ENCODE measurements around the gene HAND1. TPM values are rescaled to one million over a fixed set of nuclear protein-coding genes. Genes with fewer than 3 reads are reported as not detected.

The HAND1 gene
- total RNA-seq, 1 donor from 2014 or later, result not detected

GRCh38 chr5:154455585-154455984 lies 22.4 kb downstream of the HAND1 start:
- Mint-ChIP-seq H3K36me3 (ENCODE audit: low read depth) (peaks cover 44% of the 10 kb centered on the region), H3K27ac (no peak overlapping the region), H3K9me3 (no peaks in the 10 kb centered on the region), H3K4me1 (ENCODE audit: low read depth) (peaks cover 2% of the 10 kb centered on the region), H3K27me3 (ENCODE audit: insufficient read depth) (no peaks in the 10 kb centered on the region), H3K4me3 (no peak overlapping the region)
- intact Hi-C loops (cut with micrococcal nuclease), result no loop called here
- DNase-seq (ENCODE audit: low spot score), result no peak

- Mint-ChIP-seq H3K4me3 (no peak overlapping the region), H3K27ac (no peak overlapping the region), H3K9me3 (no peaks in the 10 kb centered on the region), H3K4me1 (ENCODE audit: low read depth) (peaks cover 36% of the 10 kb centered on the region), H3K36me3 (ENCODE audit: low read depth) (peaks cover 48% of the 10 kb centered on the region), H3K27me3 (ENCODE audit: insufficient read depth) (no peaks in the 10 kb centered on the region)
- no peak for DNase-seq (ENCODE audit: low spot score)
- intact Hi-C loops (cut with micrococcal nuclease), result no loop called here
Observed at GRCh38 chr5:154451957-154452356, 26.1 kb downstream of the HAND1 start.

DNA sequence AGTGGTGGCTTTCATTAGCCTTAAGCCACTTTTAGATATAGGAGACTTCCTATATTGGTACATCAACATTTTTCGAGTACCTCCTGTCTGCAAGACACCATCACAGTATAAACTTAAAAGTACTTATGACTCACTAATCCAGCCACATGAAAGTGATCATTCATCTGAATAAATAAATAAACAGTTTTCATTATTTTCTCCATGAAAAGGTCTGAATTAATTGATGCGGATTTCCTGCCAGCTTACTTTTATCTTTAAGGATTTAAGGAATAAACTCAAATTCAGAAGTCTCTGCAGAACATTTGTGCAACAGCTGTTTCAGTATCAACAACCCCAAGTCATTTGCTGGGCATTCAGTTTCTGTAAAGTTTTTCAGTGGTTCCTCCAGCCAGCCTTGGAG lies 28.2 kb downstream of the HAND1 start:
- H3K27ac Mint-ChIP-seq, result no peak overlapping the region
- H3K27me3 Mint-ChIP-seq (ENCODE audit: insufficient read depth), result no peaks in the 10 kb centered on the region
- H3K9me3 Mint-ChIP-seq, result no peaks in the 10 kb centered on the region
- peaks cover 40% of the 10 kb centered on the region for H3K4me1 Mint-ChIP-seq (ENCODE audit: low read depth)
- H3K4me3 Mint-ChIP-seq, result no peak overlapping the region
- peaks cover 35% of the 10 kb centered on the region for H3K36me3 Mint-ChIP-seq (ENCODE audit: low read depth)
- DNase-seq (ENCODE audit: low spot score), result no peak
- intact Hi-C loops (cut with micrococcal nuclease), result loop anchor here (10.0 kb wide), 1 partner anchor 175 kb away; no protein-coding TSS in a partner anchor

DNA sequence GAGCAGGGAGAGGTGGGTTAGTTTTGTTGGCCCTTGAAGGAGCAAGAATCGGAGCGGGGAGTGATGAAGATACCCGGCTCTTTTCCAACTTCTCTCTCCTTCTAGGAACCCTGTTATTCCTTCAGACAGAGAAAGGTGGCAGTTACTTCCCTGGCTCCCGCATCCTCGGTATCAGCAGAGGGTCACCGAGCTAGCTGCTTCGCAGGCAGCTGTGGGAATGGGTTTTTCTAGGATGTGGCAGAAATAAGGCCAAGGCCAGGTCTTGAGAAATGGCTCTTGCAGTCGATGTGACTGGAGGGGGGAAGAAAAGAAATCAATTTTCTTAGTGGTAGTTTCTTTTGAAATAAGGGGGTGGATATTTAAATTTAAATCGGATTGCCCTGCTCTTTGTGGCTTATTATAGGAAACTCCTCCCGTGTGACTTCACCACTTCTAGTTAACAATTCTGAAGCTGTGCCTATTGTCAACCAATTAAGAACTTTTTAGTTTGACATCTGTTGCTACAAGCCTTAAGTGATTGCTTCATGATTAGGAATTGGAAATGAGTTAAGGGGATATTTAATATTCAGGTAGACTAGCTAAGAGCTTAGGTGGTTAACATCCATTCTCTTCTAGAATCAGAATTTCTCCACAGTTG lies 30.8 kb downstream of the HAND1 start:
- H3K4me3 Mint-ChIP-seq, result peak overlapping the region; percentile 86
- no peak for DNase-seq (ENCODE audit: low spot score)
- peak overlapping the region; percentile 60 for H3K27ac Mint-ChIP-seq
- peaks cover 55% of the 10 kb centered on the region for H3K4me1 Mint-ChIP-seq (ENCODE audit: low read depth)
- H3K27me3 Mint-ChIP-seq (ENCODE audit: insufficient read depth), result no peaks in the 10 kb centered on the region
- intact Hi-C loops (cut with micrococcal nuclease), result loop anchor here (10.0 kb wide), 1 partner anchor 172 kb away; no protein-coding TSS in a partner anchor
- no peaks in the 10 kb centered on the region for H3K9me3 Mint-ChIP-seq
- peaks cover 28% of the 10 kb centered on the region for H3K36me3 Mint-ChIP-seq (ENCODE audit: low read depth)

GRCh38 chr5:154446195-154447088 lies 31.6 kb downstream of the HAND1 start:
- peak overlapping the region; percentile 86 for H3K4me3 Mint-ChIP-seq
- peaks cover 63% of the 10 kb centered on the region for H3K4me1 Mint-ChIP-seq (ENCODE audit: low read depth)
- peak; percentile 21 for DNase-seq (ENCODE audit: low spot score)
- H3K27me3 Mint-ChIP-seq (ENCODE audit: insufficient read depth), result no peaks in the 10 kb centered on the region
- peaks cover 33% of the 10 kb centered on the region for H3K36me3 Mint-ChIP-seq (ENCODE audit: low read depth)
- H3K9me3 Mint-ChIP-seq, result no peaks in the 10 kb centered on the region
- peak overlapping the region; percentile 60 for H3K27ac Mint-ChIP-seq
- intact Hi-C loops (cut with micrococcal nuclease), result loop anchor here (10.0 kb wide), 1 partner anchor 172 kb away; no protein-coding TSS in a partner anchor

- intact Hi-C loops (cut with micrococcal nuclease), result loop anchor here (1.0 to 10.0 kb wide), 9 partner anchors 40 to 495 kb away; partner anchors contain the start of genes CNOT8, FAM114A2, GALNT10 and LARP1
- H3K27ac Mint-ChIP-seq, result peak within 1 kb of the TSS; percentile 95
- peaks cover 65% of the 10 kb centered on the region for H3K4me1 Mint-ChIP-seq (ENCODE audit: low read depth)
- no peaks in the 10 kb centered on the region for H3K27me3 Mint-ChIP-seq (ENCODE audit: insufficient read depth)
- peak within 1 kb of the TSS; percentile 99 for H3K4me3 Mint-ChIP-seq
- peaks cover 29% of the 10 kb centered on the region for H3K36me3 Mint-ChIP-seq (ENCODE audit: low read depth)
- peak; percentile 96 for DNase-seq (ENCODE audit: low spot score)
- H3K9me3 Mint-ChIP-seq, result no peaks in the 10 kb centered on the region
Observed at GRCh38 chr5:154445422-154446194, 32.4 kb downstream of the HAND1 start, which contains the start of gene SAP30L. Gene SAP30L, plus strand, starts transcription at chr5:154445997. Its CDS starts 608 bp downstream, at chr5:154446605.

DNA sequence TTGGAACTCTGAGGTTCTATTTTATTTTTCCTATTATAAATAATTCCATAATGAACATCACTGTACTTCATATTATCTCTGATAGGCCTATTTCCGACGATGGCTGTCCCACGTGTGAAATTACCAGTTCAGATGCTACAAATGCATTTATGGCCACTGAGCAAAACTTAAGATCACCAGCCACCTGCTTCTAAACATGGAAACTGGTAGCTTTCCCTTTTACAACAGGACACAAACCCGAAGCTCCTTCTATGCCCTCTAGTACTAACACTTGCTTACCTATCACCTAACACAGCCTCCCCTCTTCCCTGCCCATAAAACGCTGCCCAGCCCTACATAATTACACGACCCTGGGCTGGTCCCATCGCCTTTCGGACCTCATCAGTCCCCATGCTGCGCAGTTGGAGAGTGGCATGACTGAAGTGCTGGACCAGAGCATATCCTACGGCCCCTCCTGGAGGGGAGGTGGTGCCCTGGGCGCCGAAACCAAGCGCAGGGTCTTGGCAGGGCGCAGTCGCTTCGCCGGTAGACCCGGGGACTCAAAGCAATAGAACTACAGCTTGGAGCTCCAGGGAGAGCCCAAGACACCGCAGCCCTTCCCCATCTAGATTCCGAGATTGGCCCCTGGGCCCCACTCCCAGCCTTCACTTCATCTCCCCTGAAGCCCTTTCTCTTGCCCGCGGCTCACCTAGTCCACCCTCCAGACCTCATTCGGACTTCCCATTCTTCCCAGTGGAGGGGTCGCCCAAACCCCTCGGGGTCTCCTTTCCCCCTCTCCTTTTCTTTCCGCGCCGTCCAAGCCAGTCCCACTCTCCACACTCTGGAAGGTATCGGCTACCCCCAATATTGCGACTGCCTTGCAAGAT lies 33.2 kb downstream of the HAND1 start:
- Mint-ChIP-seq H3K4me1 (ENCODE audit: low read depth) (peaks cover 56% of the 10 kb centered on the region), H3K27me3 (ENCODE audit: insufficient read depth) (no peaks in the 10 kb centered on the region), H3K27ac (peak overlapping the region; percentile 95), H3K9me3 (no peaks in the 10 kb centered on the region), H3K36me3 (ENCODE audit: low read depth) (peaks cover 29% of the 10 kb centered on the region), H3K4me3 (peak overlapping the region; percentile 99)
- DNase-seq (ENCODE audit: low spot score), result no peak
- intact Hi-C loops (cut with micrococcal nuclease), result loop anchor here (1.0 to 10.0 kb wide), 9 partner anchors 39 to 496 kb away; partner anchors contain the start of genes CNOT8, FAM114A2, GALNT10 and LARP1

- Mint-ChIP-seq H3K27me3 (ENCODE audit: insufficient read depth) (no peaks in the 10 kb centered on the region), H3K9me3 (no peaks in the 10 kb centered on the region), H3K36me3 (ENCODE audit: low read depth) (peaks cover 33% of the 10 kb centered on the region), H3K4me3 (no peak overlapping the region), H3K4me1 (ENCODE audit: low read depth) (peaks cover 38% of the 10 kb centered on the region), H3K27ac (no peak overlapping the region)
- intact Hi-C loops (cut with micrococcal nuclease), result loop anchor here (10.0 kb wide), 1 partner anchor 168 kb away; no protein-coding TSS in a partner anchor
- no peak for DNase-seq (ENCODE audit: low spot score)
Observed at GRCh38 chr5:154442801-154443200, 35.2 kb downstream of the HAND1 start.

GRCh38 chr5:154440540-154440939 lies 37.5 kb downstream of the HAND1 start:
- H3K9me3 Mint-ChIP-seq, result no peaks in the 10 kb centered on the region
- DNase-seq (ENCODE audit: low spot score), result no peak
- H3K27me3 Mint-ChIP-seq (ENCODE audit: insufficient read depth), result no peaks in the 10 kb centered on the region
- intact Hi-C loops (cut with micrococcal nuclease), result loop anchor here (10.0 kb wide), 1 partner anchor 166 kb away; no protein-coding TSS in a partner anchor
- no peak overlapping the region for H3K27ac Mint-ChIP-seq
- peaks cover 46% of the 10 kb centered on the region for H3K36me3 Mint-ChIP-seq (ENCODE audit: low read depth)
- H3K4me3 Mint-ChIP-seq, result no peak overlapping the region
- peaks cover 29% of the 10 kb centered on the region for H3K4me1 Mint-ChIP-seq (ENCODE audit: low read depth)

- peaks cover 55% of the 10 kb centered on the region for H3K36me3 Mint-ChIP-seq (ENCODE audit: low read depth)
- H3K27me3 Mint-ChIP-seq (ENCODE audit: insufficient read depth), result no peaks in the 10 kb centered on the region
- H3K4me3 Mint-ChIP-seq, result no peak overlapping the region
- H3K4me1 Mint-ChIP-seq (ENCODE audit: low read depth), result peaks cover 14% of the 10 kb centered on the region
- DNase-seq (ENCODE audit: low spot score), result no peak
- intact Hi-C loops (cut with micrococcal nuclease), result no loop called here
- H3K27ac Mint-ChIP-seq, result no peak overlapping the region
- no peaks in the 10 kb centered on the region for H3K9me3 Mint-ChIP-seq
Observed at GRCh38 chr5:154437281-154437965, 40.6 kb downstream of the HAND1 start.

- H3K27ac Mint-ChIP-seq, result no peak overlapping the region
- H3K4me3 Mint-ChIP-seq, result no peak overlapping the region
- peaks cover 47% of the 10 kb centered on the region for H3K36me3 Mint-ChIP-seq (ENCODE audit: low read depth)
- no peaks in the 10 kb centered on the region for H3K9me3 Mint-ChIP-seq
- peaks cover 4% of the 10 kb centered on the region for H3K4me1 Mint-ChIP-seq (ENCODE audit: low read depth)
- no peak for DNase-seq (ENCODE audit: low spot score)
- intact Hi-C loops (cut with micrococcal nuclease), result no loop called here
- no peaks in the 10 kb centered on the region for H3K27me3 Mint-ChIP-seq (ENCODE audit: insufficient read depth)
Observed at GRCh38 chr5:154435226-154435625, 42.8 kb downstream of the HAND1 start.

All from activated T-helper 1 cell treated with anti-CD3 and anti-CD28 coated beads, Interleukin-12 subunit alpha, Interleukin-12 subunit beta, Interleukin-2, Interleukin-4 antibody, amounts not matched to agents 30 ng/mL and 10 ng/mL and 1 ng/mL, durations not matched to agents 14 hours and 24 hours and 36 hours (primary cell).